Activated CD4-positive, alpha-beta T cell treated with anti-CD3 and anti-CD28 coated beads for 48 hours (primary cell): ENCODE measurements around the gene CPEB4.

ENCODE experiments used
- DNase-seq: peaks from one replicate; pipeline ENCODE4 v3.0.0-alpha.2; 2020

Gene CPEB4

DNA sequence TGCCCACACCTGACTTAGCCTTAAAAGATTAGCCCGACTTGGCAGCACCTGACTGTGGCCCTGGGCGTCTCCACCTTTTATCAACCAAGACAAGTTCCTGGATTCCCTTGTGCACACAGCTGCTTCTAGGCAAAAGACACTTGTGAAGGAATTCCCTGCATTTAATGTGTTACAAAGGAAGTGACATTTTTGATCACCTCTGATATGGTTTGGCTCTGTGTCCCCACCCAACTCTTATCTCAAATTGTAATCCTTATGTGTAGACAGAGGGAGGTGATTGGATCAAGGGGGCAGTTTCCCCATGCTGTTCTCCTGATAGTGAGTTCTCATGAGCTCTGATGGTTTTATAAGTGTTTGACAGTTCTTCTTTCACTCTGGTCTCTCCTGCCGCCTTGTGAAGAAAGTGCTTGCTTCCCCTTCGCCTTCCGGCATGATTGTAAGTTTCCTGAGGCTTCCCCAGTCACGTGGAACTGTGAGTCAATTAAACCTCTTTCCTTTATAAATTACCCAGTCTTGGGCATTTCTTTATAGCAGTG is 2.6 kb upstream of the CPEB4 start:
- DNase-seq, result no peak

DNA sequence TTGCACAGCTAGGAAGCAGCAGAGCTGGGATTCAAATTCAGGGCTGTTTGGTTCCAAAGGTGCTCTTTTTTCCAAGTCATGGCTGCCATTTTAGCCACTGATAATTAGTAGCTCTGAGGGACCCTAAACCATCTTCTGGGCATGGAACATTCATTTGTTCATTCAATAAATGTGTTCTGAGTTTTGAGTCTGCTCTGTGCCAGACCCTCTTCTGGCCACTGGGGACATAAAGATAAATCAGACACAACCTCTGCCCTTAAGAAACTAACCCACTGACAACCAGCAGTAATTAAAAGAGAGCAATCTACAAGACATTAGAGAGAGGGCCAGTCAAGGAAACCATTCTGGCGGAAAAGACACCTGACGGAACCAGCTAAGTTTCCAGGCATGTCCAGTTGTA is 2.0 kb upstream of the CPEB4 start:
- no peak for DNase-seq

DNA sequence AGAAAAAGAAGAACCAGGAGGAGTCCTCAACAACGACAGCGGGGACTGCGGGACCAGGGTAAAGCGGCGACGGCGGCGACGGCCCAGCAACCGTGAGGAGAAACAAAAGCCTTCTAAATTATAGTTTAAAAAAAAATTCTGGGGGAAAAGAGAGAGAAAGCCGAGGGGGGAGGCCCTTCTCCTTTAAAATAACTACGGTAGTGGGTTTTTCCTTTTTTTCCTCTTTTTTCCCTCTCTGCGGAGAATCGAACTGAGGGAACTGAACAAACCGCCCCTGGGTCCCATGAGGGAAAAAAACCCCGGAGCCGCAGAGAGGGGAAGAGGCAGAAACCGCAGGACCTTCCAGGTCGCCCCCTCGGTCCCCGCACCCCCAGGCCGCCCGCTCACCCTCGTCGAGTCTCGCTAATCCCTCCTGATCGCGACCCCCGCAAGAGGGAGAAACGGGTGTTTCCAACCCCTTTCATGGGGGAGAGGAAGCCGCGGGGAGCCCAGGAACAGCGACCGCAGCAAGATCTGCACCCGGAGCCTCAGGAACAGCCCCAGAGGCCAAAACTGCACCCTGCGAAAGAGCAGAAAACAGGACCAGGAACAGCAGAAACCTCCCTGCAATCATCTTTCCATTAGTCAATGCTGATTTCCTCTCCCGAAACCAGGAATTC is 453 bp downstream of the CPEB4 start:
- peak; percentile 22 for DNase-seq

DNA sequence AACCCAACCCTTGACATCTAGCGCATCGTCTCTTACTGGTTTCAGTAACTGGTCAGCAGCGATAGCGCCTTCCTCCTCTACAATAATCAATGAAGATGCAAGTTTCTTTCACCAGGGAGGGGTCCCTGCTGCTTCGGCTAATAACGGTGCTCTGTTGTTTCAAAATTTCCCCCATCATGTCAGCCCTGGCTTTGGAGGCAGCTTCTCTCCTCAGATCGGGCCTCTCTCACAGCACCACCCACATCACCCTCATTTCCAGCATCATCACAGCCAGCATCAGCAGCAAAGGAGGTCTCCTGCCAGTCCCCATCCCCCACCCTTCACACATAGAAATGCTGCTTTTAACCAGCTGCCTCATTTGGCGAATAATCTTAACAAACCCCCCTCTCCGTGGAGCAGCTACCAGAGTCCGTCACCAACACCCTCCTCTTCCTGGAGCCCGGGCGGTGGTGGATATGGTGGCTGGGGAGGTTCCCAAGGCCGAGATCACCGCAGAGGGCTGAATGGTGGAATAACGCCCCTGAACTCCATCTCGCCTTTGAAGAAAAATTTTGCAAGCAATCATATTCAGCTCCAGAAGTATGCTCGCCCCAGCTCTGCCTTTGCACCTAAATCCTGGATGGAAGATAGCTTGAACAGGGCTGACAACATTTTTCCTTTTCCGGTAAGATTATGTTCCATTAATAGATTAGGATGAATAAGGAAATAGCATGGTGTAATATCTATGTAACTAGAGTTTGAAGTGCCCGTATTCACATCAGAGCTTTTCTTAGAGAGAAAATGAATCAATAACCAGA is 2.2 kb downstream of the CPEB4 start:
- peak; percentile 22 for DNase-seq

DNA sequence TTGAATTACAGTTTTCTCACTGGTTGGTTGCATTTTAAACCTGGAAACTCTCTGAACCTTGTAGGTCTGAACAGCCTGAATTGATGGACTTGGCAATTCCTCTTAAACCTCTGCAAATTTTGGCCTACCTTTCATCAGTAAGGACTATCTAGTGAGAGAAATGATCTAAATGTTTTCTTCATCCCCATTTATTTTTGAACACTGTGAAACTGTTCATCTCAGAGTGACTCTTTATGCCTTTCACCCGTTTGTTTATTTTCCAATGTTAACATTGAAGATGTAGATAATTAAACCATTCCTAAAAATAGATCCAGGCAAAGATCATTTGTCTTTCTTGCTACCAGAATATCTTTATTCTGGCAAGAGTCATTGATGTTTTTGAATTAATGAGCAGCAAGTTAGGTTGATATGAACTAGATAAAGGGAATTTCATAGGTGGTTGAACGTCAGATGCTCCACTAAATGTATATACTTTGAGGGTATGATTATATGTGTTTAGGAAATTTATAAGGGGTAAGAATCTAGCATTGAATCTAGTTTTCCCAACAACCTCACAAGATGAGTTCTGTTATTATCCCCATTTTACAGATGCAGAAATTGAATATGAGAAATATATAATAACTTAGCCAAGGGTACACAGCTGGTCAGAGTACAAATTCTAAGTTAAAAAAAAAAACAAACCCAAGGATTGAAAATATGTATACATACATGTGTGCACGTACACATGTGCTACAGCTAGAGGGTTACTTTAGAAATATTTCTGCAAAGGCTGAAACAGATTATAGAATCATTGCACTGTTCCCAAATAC is 3.4 kb downstream of the CPEB4 start:
- no peak for DNase-seq

DNA sequence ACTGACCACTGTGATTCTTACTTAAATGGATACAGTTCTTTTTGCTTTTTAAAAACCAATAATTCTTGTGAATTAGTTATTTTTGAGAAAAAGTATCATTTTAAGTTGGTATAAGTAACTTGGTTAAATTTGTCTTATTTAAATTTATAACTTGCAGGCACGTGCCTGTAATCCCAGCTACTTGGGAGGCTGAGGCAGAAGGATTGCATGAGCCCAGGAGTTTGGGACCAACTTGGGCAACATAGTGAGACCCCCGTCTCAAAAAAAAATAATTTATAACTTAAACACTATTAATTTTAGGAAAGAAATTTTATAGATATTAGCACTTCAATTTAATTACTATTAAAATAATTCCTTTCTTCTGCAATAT is 5.0 kb downstream of the CPEB4 start:
- DNase-seq, result no peak

DNA sequence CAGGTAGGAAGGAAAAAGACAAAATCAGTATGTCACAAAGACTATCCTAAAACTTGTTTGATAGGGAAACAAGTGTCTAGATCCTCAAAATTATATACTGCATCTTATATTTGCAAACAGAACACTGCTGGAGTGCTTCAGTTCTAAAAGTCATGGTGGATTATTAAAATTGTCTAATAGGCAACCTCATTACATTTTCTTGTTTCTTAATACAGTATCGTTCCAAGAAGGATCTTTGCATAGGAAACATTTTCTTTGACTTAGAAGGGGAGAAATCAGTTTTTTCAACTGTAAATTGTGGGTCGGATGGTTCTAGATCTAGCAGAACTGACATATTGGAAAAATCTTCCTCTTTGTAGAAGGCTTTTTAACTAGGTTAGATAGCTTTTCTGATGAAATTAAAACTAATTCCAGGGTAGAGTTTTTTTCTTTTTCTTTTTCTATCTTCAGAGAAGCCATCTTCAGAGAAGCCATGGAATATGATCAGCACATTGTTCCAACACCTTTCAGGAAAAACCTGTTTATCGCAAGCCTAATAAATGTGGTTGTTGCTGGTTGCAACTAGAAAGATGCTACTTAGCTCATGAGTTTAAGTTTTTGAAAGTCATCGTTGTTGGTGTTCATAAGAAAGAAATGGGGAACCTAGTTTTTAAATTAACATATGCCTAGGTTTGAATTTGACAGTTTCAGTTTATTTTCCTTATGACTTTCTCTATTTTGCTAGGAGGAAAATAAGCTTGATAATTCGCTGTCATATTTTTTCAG is 7.4 kb downstream of the CPEB4 start:
- no peak for DNase-seq

DNA sequence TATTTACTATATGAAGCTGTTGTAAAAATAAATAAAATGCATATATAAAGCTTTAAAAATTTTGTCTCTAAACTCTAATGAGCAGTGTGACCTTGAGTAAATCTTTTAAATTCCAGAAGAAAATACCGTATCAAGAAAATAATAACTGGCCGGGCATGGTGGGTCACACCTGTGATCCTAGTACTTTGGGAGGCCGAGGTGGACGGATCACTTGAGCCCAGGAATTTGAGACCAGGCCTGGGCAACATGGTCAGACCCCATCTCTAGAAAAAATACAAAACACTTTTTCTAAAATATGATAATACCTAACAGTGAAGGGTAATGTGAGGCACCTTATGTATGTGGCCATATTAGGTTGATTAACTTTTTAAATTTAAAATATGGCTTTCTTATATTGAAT is 8.5 kb downstream of the CPEB4 start:
- DNase-seq, result no peak

DNA sequence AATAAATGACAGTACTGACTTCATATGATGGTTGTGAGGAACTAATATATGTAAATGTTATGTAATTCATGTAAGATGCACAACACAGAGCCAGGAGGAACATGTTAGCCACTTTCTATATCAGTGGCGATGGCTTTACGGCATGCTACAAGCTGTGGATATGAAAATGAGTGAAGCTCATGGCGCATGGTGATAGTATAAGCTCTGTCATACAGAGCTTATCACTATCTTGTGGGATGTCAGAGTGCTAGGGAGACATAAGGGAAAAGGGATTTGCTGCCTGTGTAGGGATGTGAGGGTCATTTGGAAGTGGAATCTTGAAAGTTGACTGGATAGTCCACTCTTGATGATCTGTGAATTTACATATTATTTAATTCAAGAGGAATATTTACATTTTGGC is 13.6 kb downstream of the CPEB4 start:
- DNase-seq, result no peak

DNA sequence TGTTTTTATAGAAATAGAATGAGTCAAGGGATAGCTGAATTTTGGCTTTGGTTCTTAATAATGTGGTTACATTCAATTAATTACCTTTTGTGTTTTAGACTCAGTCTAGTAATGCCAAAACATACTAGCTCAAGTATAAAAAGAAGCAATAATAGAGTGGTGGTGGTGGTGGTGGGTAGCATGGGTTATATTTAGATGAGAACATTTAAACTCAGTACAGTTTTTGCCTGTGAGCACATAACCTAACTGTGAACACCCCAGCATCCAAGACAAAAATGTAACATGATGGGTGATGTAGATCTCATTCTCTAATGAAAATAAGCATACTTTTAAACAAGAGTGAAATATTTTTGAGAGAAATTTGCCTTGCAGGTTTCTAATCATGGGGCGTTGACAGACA is 14.2 kb downstream of the CPEB4 start:
- no peak for DNase-seq

DNA sequence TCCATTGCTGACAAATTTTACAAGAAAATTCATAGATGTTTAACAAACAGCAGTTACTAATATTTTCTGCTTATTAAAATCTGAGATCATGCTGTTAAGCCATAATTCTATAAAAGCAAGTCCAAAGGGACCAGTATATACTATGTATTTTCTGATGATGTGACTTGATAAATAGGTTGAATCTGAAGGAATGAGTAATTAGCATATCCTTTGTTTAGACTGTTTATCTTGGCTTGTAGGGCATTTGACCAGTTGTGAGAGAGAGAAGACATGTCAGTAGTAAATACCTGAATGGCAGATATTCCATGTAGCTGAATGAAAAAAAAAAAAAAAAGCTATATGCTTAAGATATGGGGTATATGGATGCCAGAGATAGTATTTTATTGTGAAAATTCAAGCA is 14.6 kb downstream of the CPEB4 start:
- DNase-seq, result no peak

DNA sequence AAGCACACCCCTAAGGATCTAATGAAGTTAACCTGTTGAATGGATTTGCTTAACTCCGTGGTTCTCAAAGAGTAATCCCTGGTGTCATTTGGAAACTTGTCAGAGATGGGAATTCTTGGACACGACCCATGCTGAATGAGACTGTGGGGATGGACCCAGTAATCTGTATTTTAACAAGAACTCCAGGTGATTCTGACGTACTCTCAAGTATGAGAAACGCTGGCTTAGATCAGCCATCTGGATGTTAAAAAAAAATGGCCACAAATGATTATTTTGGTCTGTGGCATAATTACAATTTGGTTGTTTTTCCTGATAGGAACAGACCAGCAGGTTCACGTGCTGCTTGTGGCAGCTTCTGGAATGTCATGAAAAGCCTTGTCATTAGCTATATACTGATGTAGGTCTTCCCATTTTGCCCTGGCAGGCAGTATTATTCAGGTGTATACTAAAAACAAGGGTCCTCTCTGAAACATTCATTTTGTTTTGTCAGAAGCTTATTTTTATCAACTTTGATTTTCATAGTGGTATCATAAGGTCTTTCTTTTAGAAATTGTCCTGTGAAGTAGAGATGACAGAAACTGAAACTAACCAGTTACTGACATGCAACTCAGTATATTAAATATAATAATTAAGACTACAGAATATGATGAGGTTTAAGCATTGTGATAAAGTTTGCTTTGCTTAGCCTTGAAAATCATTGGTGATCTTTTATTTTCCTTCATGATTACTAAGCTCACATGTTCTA is 15.4 kb downstream of the CPEB4 start:
- no peak for DNase-seq

DNA sequence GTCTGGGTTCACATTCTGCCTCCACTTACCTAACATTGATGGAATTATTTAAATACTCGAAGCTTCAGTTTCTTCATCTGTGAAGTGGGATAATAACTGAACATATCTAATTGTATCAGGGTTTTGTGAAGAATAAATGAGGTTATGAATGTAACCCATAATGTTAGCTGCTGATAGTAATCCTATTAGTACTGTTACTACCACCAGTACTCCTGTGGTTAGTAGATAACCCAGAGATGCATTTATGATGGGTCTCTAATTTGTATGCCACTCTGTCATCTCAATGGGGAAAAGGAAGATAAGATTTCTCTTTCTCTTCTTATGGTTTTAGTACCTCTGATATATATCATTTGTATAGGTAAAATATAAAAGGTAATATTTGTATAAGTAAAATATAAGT is 16.0 kb downstream of the CPEB4 start:
- DNase-seq, result no peak

DNA sequence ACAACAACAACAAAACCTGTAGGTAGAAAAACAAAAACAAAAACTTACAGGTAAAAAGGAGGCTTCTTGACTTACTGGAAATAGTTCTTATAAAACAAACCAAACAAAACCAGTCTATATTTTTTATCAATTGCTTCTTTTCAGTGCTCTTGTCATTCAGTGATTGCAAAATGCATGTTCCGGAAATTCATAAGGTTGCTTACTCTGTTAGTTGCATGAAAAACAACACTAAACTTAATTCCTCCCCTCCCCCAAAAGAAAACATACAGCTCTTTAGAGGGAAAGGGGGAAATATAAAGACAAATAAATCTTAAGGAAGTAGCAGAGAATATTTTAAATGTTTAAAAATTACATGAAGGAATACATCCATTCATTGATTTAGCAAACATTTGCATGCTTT is 19.1 kb downstream of the CPEB4 start:
- DNase-seq, result no peak

DNA sequence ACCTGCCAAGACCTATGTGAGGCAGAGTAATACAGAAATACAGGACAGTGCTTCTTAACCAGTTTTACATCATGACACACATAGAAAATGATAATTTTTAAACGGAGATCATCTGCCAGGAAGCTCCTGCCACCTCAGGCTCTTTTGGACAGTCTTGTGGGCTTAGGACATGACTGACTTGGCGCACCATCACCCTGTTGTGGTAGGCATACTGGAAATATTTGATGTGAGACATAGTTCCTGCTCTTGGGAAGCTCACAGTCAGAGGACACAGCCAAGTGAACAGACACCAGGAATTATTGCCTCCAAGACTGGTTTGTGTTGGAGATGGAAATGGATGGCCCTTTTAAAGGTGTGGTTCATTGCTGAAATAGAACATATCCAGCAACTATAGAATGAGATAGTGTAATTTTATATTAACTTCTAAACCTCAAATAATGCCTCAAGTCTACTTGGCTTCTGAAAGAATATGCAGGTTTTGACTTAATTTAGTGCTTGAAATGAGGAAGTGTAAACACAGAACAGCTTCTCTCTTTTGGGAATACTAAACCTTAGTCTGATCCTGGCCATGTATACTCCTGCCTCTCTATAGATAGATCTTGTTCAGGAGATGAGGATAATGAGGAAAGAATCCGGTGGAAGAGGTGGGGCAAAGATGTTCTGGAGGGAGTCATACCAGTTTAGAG is 19.7 kb downstream of the CPEB4 start:
- DNase-seq, result no peak

DNA sequence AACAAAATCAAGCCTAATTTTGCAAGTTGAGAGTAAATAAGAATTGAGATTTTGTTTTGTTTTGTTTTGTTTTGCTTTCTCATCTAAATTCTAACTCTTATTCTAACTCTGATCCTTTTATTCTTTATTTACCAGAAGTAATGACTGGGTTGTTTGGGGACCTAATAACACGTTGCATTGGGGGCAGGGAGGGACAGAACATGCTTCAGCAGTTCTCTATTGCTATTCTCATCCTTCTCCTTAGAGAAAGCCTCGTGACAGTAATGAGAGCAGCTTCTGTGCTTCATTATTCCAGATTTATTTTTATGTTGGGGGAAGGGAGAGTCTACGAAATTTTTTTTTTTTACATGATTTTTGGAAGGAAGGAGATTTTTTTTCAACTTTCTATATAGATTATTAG is 21.1 kb downstream of the CPEB4 start:
- no peak for DNase-seq

DNA sequence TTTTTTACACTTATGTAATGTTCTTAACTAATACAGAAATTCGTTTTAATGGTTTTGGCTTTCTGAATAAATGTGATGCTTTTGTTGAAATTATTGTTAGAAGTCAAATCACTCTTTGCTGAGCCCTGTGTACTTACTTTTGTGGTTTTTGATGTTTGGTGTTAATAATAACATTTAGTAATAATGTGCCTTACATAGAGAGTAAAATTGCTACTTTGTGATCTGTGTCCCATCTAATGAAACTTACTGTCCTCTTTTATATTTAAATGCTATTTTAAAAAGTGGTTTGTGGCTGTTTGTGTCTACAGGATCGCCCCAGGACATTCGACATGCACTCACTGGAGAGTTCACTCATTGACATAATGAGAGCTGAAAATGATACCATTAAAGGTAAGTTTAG is 22.1 kb downstream of the CPEB4 start:
- no peak for DNase-seq

DNA sequence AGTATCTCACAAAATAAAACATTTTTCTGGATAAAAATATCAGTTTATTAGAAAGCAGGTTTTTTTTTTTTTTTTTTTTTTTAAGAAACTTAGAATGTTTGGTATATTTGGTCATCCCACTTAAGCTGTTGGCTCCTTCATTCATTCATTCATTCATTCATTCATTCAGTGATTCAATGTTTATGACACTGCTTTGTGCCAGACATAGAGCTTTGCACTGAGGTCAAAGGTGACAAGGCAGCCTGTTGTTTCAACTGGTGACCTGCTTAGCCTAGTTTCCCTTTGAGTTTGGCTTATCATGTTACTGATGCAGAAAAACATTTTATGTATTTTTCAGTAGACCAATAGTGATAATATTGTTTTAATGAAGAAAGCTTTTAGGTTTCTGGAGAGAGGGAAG is 23.5 kb downstream of the CPEB4 start:
- no peak for DNase-seq

DNA sequence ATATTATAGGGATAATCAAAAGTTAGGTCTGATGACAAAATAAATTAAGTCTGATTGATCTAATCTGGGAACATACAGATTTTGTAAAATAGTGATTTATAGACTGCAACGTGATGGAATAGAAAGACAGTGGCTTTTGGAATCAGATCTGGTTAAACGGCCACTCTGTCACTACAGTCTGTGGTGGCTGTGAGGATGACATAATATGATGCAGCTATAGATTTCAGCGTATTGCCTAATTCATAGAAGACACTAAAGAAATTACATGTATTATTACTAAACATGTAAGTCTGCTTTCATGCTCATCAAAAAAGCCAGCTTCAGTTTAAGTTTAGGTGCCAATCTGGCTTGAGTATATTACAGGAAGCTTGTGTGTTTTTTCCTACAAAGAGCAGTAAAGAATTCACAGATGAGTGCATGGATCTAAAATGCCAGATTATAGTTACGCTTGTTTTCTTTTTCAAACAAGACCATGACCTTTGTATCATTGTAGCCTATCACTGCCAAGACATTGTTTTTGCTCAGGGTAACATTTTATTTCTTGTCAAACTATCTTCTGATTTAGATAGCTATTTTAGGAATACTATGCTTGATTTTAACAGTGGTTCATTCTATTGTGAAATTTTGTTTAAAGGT is 25.7 kb downstream of the CPEB4 start:
- DNase-seq, result no peak

DNA sequence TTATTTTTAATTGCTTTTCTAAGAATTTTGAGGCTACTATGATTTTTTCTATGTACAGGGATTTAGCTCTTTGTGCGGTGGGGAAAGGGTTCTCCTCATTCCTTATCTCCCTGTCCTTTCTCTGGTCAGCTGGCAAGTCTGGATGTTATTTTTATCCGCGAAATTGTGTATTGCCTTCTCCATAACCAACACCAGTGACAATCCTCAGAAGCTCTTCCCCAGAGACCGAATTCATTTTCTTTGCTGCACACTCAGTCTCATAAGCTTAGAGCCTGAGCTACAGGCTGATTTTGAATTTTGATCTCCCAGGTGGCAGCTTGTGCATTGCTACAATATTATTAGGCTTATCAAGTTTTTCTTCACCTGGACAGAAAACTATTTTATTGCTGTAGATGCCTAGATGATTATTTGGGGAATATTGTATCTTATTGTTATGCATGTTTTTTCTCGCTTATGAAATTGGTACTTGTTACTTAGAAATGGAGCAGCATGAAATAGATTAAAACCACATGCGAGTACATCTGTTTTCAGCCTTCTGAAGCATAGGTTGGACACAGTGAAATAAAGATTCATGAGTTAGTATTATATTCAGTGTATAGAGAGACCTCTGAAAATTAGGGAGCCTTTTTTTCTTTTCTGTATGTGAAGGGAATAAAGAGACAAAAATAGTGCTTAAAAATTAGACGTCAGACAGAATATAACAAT is 27.3 kb downstream of the CPEB4 start:
- DNase-seq, result no peak
